GM18498 (cell line): ENCODE results near the gene AKAP12.

Experiments
- ATAC-seq: cut with Tn5 transposase; IDR thresholded peaks from one replicate; pipeline ENCODE4 v1.9.1; 2021; ENCODE audit warnings: mild to moderate bottlenecking, moderate library complexity; ENCODE audit not compliant: unreplicated experiment

Gene AKAP12

DNA sequence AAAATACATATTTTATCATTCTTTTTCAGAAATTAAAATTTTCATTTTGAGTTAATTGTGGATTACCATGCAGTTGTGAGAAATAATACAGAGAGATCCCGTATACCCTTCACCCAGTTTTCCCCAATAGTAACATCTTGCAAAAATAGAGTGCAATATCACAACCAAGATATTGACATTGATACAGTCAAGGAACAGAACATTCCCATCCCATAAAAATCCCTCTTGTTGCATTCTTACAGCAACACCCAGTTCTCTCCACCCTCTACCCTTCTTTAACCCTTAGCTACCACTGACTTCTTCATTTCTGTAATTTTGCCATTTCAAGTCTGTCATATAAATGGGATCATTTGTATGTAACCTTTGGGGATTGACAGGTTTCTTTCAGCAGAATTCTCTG, 6.9 kb upstream of the AKAP12 start:
- ATAC-seq, result no peak

DNA sequence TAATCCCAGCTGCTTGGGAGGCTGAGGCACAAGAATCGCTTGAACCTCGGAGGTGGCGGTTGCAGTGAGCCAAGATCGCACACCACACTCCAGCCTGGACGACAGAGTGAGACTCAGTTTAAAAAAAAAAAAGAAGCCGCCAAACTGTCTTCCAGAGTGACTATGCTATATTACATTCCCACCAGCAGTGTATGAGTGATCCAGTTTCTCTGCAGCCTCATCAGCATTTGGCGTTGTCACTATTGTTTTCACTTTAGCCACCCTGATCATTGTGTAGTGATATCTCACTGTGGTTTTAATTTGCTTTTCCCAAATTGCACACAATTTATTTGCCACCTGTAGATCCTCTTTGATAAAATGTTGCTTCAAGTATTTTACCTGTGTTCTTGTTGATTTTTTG, 6.0 kb upstream of the AKAP12 start:
- ATAC-seq, result no peak

DNA sequence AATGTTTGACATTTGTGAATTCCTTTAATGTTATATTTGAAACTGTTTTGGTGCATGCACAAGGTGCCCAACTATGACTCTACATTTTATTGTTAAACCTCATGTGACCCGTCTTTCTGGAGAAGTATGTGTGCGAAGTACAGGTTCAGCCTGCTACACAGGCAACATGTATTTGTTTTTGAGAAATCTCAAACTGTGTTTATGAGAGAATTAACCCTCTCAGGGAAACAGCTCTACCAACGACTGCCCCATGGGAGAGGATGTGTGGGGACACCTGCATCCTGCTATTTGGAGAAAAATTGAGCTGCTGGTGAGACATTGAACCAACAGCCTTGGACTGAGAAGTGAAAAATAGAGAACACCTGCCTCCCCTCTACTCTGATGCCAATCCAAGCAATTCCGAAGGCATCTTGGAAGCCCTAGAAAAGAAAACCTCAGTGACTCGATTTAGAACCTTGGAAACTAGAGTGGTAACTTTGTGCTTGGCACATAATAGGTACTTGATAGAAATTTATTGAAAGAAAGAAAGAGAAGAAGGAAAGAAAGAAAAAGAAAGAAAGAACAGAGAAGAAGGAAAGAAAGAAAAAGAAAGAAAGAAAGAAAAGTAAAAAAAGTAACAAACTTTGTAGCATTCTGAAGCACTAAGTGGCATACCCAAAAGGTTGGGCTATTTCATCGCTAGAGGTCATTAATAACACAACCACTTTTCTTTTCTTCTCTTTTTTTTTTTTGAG, 2.9 kb upstream of the AKAP12 start:
- no peak for ATAC-seq

DNA sequence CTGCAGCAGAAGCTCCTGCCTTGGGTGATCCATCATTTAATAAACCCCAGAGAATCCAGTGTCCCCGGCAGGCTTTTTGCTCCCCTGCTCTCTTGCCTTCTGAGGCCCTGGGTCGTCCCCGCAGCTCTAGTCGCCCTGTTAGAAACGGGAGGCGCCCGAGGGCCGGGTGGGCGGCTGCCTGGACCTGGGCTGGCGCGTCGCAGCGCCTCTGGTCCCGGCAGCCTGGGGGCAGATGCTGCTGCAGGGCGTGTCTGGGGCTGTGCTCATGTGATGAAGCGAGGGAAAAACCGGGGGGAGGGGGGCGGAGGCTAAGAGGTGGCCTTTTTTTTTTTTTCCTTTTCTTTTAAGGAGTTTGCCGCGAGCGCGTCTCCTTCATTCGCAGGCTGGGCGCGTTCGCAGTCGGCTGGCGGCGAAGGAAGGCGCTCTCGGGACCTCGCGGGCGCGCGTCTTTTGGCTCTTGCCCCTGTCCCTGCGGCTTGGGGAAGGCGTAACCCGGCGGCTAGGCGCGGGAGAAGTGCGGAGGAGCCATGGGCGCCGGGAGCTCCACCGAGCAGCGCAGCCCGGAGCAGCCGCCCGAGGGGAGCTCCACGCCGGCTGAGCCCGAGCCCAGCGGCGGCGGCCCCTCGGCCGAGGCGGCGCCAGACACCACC, 394 bp downstream of the AKAP12 start:
- peak; percentile 51 for ATAC-seq

DNA sequence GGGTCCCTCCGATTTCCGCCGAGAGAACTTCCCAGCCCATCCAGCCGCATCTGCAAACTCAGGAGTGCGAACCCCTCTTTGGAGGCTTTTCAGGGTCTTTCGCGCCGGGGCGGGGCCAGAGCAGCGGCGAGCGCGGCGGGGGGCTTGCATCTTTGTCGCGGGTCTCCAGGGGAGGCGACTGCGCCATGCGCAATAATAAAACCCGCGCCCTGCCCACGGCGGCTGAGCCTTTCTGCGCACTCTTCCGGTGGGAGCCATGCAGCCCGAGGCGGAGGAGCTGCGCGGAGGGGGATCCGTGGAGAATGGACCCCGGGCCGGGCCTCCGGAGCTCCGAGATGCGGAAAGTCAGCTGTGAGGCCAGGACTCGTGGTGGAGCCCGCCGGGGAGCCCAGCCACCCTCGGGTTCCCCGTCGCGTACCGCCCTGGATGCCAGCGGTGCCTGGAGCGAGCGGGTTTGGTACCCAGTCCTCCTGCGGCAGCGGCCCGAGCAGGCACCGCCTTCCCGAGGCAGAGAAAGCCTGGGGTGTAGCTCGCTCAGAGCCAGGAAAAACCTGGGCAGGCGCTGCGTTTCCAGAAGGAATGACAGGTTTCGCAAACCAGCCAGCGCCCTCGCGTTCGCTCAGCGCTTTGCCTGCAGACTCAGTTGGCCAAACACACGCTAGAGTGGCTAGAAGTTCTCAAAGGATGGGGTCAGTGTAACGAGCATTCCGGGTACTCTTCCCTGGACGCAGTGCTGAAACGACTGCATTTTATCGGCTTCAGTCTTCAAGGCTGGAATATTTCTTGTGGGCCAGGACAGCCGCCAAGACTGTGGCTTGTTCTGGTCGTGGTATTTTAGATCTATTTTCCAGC, 1.2 kb downstream of the AKAP12 start:
- no peak for ATAC-seq

DNA sequence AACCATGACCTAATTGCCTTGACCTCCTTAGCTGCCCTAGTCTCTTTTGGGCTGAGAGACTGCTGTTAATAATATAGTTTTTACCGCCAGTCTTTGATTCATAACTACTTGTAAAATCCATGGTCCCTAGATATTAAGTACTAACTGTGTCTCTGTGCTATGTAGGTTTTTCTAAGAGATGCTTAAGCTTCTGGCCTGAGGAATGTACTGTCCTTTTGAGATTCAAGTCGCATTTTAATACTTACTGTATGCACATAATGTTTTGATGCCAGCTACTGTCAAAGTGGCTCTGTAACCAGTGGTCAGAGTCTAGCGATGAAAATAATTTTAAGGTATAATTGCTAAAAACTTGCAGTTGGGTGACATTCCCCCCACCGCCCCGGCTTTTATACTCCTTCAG, 2.1 kb downstream of the AKAP12 start:
- ATAC-seq, result no peak

DNA sequence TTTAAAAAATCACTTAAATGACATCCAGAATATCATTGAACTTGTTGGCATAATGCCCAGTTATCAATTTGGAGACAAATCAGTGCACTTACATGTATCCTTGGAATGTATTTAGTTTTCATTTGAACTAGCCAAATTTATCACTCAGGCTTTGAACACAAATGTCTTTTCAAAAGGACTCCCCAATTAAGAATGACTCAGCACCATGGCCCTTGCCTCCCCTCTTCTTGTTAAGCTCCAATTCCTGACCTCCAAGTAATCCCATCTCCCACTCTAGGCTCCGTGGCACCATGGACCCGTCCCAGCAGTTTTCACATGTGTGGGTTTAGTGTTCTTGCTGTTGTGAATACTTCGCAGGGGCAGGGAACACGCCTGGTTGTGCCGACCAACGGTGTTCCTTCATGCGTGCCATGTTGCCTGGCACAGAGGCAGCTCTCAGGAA, 2.7 kb downstream of the AKAP12 start:
- ATAC-seq, result no peak

DNA sequence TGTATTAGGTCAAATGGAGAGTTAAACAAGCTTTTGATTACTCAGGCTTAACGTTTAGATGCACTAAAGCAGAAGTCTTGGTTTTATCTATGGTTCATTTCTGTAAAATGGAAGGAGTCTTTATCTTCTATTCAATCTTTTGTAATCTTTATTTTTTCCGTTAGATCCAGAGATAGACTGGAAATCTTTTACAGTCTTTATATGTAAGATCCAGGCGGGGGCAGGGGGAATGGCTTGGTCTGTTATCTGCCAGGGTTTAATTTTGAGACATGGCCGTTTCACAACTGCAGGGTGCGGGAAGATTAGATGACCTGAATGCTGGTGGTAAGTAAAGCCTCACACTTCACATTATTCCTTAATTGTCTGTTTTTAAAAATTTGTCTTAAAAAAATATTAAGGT, 3.7 kb downstream of the AKAP12 start:
- ATAC-seq, result no peak

DNA sequence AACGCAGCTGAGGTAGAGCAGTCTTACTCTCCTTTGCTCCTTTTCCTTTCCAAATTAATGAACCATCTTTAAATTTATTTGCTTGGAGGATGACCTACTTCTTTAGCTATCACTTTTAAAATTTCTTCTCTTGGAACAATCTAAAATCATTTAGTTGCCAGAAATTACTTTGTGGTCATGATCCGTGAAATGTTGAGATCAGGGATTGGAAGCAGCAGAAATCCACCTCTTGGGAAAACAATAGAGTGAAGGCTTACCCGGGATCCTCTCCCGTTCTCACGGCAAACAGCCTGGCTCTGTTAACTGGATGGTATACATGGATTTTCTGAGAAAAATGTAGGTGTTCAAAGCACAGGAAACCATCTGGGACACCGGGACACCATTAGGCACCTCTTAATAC, 7.7 kb downstream of the AKAP12 start:
- no peak for ATAC-seq

DNA sequence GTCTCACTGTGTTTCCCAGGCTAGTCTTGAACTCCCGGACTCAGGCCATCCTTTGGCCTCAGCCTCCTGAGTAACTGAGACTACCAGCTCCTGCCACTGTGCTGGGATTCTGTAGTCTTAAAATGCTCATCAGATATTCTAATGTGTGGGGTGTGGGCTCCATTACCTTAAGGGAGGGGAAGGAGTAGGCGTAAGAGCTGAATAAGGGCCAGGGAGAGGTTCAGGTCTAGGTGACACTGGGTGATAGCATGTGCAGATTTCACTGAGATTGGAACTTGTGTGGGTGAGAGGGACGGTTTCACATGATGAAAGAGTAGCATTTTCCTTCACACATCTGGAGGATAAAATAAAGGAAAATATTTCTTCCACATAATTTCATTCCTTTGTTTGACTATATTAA, 8.5 kb downstream of the AKAP12 start:
- no peak for ATAC-seq

DNA sequence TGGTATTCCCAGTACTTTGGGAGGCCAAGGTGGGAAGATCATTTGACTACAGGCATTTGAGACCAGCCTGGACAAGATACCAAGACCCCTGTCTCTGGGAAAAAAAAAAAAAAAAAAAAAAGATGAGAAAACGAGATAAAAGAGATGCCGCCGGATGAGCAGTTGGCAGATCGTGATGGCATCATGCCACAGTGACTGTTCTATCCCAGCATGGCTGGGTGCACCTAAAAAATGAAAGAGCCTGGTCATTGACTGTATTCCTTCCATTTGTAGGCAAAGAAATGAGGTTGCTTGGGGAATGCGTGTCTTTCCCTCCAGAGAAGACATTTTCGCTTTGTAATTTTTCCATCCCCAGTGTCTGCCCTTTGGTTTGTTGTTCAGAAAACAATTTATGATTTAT, 12.9 kb downstream of the AKAP12 start:
- no peak for ATAC-seq

DNA sequence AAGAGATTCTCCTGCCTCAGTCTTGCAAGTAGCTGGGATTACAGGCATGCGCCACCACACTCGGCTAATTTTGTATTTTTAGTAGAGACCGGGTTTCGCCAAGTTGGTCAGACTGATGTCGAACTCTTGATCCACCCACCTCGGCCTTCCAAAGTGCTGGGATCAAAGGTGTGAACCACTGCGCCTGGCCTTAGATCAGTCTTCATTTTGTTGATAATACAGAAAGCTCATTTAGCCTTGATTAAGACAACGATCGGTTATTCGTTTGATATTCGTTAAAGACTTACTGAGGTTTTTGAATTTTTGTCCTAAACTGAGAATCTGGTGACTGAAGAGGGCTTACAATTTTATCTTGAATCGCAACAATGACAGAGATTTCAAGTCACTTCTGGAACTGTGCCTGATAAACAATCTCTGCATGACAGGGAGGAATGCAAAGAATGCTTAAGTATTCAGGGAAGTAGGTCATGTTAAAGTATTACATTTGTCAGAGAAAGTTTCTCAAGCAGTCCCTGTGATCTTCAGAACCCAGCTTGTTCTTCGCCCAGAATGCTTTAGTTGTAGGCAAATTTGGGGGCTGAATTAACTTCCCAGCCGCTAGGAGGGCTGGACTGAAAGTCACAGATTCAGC, 14.8 kb downstream of the AKAP12 start:
- ATAC-seq, result no peak

DNA sequence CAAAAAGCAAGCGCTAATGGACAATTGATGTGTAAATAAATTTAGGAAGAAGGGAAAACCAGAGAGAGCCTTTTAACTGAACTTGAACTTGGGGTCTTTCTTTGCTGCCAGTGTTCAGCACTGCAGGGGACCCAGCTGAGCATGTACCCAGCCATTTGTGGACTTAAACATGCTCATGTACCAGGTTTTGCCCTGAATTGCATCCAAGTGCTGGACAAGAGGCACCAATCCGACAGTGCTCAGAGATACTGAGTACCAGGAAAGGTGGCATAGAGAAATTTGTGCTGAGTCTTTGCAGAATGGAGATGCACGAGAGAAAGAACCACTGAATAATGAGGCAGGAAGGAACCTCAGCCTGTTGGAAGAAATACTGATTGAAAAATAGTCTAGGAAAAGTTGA, 16.0 kb downstream of the AKAP12 start:
- no peak for ATAC-seq

DNA sequence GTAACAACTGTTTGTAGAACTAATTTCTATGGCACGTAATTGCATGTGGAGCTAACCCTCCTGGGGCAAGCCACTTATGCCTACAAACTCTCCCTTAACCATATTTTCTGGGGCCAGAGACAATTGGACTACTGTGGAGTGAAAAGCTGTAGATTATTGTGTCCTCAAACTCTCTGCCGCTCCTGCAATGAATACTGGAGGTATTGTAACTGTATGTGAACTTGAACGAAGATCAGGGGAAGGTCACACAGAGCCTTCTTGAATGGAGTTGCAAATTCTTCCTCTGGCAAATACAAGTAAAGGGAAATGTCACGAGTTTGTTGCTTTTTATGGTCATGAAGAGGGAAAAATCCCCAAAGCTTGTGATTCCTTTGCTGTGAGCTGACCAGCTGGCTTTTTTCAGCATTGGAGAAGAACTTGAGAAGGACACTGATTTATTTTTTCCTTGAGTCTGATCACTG, 18.2 kb downstream of the AKAP12 start:
- ATAC-seq, result no peak

DNA sequence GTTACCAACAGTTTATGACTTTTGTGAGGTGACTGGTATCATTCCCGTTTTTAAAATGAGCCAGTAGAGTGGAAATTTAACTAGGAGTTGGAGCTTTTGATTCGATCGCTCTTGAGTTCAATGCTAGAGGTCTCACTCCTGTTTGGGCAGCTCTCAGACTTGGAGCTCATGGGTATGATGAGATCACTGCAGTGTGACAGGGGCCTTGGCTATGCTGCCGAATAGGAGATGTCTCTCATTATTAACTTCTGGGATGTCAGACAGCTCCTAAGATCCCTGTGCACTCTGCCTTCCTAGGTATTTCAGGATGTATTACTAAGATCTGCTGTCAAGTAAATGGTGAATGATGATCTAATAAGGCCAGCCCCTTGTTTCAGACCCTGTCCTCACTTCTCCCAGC, 20.4 kb downstream of the AKAP12 start:
- ATAC-seq, result no peak

DNA sequence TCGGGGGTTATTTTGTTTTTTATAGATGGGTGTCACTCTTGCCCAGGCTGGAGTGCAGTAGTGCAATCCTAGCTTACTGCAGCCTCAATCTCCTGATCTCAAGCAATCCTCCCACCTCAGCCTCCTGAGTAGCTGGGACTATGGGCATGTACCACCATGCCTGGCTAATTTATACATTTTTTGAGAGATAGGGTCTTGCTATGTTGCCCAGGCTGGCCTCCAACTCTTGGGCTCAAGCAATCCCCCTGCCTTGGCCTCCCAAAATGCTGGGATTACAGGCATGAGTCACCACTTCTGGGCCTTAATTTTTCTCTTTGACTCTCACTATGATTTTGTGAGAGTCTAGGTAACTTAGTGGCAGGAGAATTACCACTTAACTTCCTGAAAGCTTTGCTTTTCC, 23.3 kb downstream of the AKAP12 start:
- ATAC-seq, result no peak

DNA sequence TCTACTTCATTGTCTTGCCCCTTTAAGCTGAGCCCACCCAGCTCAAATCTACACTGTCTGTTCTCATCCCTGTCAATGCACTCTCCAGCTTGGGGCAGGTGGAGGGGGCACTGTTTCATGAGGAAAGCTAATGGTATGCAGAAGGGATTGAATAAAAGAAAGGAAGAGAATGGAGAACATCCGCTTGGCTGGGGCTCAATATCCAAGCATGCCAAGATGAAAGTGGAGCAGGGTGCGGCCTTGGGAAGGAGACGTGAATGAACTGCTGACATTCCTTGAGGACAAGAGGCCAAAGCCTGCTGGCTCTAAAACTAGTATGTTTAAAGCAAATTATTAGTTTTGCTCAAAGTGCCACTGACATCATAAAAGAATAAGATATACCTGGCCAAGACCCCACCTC, 24.2 kb downstream of the AKAP12 start:
- no peak for ATAC-seq

DNA sequence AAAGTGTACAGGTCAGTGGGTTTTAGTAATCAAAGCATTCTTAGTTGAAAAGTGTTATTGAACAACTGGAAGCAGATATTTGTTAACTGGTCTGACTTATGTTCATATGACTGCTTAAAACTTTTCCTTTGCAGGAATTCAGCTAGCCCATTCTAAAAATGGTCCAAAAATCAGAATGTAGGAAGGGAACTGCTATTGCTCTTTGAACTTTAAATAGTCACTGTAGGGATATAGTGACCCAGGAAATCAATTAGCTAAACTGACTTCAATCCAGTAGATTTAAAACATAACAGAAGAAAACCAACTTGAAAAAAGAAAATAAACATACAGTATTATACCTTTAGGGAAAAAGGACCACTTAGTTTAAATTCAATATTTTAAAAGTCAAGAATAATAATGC, 25.5 kb downstream of the AKAP12 start:
- no peak for ATAC-seq

DNA sequence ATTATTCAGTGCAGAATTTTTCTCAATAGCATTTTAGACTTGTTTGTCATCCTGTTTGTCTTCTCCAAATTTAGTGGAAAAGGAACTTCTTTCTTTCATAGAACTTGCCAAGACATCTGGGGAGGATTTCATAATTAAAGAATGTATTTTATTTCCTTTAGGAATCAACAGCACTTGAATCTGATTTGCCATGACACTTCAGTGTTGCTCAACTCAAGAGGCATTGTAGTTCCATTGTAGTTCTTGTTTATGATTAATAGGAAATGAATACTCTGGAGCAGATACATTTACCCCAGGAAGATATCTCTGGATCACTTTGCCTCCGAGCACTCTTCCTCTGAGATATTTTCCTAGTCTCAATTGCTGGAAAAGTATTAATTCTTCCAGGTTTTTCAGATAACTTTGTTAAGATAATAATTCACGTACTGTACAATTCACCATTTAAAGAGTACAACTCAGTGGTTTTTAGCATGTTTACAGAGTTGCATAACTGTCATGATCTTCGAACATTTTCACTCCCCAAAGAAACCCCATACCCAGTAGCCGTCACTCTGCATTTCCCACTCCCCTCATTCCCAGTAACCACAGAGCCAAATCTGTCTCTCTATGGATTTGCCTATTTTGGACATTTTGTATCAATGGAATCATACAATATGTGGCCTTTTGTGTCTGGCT, 29.7 kb downstream of the AKAP12 start:
- no peak for ATAC-seq

DNA sequence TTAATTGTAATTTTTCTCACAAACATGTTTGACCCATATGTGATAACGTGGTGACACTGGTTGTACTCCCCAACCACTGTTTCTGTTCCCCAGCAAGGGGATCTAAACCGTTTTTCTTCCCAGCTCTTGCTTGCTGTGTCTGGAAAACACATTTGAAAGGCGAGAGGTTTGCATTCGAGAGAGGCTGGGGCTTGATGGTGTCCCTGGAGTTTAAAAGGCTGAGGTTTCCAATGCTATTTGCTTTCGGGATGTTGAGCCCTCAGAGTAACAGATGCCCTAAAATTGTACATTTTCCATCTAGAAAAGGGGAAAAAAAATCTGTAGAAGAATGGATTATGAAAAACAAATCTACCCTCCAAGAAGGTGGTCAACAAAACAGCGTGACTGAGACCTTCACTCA, 35.4 kb downstream of the AKAP12 start:
- ATAC-seq, result no peak

DNA sequence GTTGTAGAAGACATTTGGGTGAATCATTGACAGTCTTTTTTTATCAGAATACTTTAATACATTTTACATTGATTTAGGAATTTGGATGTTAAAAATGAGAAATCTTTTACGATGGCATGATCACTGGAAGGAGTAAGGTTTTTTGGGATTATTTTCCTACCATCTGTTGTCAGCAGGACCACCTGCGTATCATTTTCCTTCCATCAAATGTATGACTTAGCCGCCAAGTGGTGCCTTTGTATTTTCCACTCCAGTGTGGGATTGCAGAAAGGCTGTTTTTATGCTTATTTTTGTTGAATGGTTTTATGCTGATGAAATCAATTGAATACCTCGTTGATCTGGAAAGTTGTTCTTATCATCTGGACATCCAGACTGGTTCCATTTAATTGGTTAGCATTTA, 35.8 kb downstream of the AKAP12 start:
- ATAC-seq, result no peak
